CD4-positive, alpha-beta T cell treated with Interleukin-1 beta for 1 hour (primary cell): Measurements from ENCODE around the gene HIBCH.
"Not testable (repeated sequence)": the region's sequence is repeated elsewhere in the genome, so short reads cannot be mapped to it uniquely, and the experiment has no call there.

ENCODE experiments used
- DNase-seq, 2 donors: peaks; one replicate each; pipeline ENCODE4 v3.0.0-alpha.2; 2020 to 2022

HIBCH gene

GRCh38 chr2:190184460-190184859 lies 135.2 kb downstream of the HIBCH start:
- no peak for DNase-seq

- no peak for DNase-seq
These were observed 136.1 kb downstream of the HIBCH start for GRCh38 chr2:190183539-190183938.

- DNase-seq: no peak
These were observed 137.5 kb downstream of the HIBCH start for GRCh38 chr2:190182071-190182524.

DNA sequence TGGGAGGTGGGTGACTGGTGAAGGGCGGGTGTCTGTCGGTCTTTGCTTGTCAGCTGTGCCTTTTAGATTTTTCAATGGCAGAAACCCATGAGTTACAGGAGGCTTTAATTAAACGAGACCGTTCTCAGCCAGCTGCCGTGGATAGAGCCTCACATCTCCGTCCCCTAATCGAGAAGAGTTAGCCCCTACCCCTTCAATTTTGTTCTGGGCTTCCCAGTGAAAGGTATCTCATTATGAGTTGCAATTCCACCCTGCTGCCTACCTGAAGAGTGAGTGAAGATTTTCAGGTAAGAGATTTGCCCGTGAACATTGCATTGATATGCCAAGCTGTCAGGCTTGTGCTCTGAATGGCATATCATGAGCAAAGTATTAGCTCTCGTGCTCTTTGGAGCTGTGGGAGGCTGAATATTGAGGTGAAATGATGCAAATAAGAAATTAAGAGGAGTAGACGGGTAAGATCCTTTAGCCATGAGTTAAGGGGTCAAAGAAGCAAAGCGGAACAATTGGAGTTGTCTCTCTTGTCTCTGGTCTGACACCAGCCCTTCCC lies 138.4 kb downstream of the HIBCH start:
- DNase-seq: no peak

DNA sequence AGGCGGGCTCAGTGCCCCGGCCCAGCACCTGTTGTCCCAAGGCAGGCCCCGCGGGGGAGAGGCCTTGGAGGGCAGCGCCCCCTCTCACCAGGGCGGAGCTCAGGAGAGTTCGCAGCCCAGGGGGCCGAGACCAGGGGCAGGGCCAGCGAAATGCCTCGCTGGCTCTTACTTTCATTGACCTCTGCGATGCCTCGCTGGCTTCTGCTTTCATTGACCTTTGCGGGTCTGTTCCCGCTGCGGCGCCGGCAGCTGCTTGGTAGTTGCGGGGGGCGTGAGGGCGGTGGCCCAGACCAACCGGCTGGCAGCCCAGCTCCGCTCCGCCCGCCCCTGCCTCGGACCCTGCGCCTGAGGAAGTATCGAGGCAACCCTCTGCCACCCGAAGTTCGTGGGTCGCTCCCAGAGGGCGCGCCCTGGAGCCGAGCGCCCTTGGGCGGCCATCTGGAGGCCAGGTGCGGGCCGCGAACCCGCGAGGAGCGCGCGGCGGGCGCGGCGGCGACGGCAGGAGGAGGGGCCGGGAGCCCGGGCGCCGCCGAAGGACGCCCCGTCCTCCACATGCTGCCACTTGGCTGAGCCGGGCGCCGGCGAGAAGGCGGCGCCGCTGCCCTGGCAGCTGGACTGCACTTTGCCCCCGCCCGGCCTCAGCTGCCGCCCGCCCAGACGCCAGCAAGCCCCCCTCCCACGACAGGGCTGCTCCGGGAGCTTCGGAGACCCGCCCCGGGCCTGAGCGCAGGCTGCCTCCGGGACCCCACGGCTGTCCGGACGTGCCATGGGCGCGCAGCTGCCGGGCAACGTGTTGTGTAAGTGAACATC lies 139.1 kb downstream of the HIBCH start:
- DNase-seq: peak; percentile 12 to 47

DNA sequence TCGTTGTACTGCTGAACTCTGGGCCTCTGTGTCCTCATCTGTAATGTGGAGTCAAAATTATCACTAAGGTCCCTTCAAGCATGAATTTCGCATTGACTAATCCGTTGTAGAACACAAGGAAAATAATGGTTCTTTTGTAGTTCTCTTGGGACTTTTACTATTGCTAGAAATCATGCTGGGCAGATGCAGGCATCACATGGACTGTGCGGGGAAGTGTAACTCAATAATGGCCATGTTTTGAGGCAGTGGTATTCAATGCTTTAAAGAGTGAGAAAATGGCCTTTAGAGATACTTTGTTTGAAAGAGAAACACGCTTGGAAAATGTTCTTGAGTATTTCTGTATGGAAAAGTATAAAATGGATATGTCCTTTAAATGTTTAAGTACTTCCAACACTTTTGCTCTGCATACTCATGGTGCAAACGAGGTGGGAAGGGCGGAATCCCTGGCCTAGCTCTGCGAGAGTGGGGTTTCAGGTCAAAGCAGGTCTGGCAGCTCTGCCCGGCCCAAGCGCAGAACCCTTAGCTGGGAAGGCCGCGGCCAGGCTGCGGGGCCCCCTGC lies 139.8 kb downstream of the HIBCH start:
- DNase-seq: no peak

DNA sequence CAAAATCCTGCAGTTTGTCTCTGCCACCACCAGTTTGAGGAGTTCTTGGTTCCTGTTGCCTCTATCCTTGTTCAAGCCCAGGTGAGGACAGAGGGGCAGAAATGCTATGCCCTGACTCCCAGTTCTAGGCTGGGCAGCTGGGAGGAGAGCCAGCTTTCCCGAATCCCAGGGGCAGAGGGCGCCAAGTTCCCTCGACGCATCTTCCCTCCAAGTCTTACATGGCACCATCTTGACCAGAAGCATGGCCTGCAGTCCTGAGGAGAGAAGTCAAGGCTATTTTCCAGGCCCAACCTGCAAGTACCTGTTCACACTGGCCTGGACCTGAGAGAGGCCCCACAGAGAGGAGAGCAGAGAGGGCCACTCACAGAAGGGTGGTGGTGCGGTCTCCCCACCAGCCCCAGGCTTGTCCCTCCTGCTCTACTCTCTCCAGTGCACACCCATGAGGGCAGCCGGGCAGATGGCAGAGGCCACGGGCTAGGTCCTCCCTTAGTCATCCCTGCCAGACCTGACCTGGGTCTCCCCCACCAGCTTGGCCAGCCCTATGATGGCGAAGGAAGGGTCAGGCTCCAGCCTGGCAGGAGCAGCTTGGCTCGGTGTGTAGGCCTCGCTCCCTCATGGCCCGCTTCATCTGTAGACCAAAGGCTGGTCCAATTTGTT lies 141.4 kb downstream of the HIBCH start:
- DNase-seq: no peak

DNA sequence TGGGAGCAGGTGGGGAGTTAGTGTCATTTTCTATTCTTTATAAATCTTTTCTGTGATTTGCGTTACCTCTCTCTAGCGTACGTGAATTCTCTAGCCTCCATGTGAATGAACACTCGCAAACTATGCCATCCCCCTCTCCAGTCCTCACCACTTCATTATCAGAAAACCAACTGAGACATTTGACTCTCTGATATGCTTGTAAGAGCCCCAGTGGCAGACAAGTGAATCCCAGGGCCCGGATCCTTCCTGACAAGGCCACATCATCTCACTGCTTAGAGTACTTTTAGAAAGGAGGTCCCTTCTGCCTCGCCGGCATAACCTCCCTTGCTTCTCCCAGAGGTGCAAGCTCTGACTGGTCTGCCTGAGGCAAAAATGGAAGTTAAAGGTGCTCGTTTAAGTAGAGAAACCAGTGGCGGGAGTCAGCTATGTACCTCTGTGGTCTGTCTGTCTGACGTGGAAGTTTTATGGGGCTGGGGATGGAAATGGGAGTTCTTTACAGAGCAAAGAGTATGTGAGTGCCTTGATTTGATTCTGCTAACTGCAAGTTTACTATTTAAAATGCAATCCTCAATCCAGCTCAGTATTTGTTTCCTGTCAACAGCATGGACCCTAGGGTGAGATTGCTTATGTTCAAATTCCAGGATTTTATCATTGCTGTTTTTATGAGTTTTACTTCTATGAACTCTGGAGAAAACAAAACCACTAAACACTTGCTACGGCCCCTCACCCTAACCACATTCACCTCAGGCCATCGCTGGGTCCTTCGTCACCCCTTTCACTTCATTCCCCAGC lies 142.2 kb downstream of the HIBCH start:
- no peak for DNase-seq

DNA sequence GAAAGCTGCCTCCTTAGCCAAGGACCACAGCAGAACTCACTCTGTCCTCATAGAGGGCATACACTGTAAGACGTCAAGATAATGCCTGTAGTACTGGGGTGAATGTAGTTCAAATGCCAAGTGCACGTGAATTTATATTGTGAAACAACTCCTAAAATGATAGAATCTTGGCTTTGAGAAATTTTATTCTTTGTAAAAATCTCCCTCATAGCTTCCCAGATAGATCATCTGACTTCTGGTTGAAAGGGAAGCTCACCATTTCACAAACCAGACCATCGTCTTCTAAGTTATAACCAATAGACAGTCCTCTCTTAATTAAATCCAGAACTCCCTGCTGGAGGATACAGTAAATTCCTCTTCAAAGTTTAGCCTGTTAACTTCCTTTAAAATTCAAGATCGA lies 146.2 kb downstream of the HIBCH start:
- DNase-seq: no peak

- DNase-seq: no peak
These were observed 149.0 kb downstream of the HIBCH start for GRCh38 chr2:190170673-190171072.

DNA sequence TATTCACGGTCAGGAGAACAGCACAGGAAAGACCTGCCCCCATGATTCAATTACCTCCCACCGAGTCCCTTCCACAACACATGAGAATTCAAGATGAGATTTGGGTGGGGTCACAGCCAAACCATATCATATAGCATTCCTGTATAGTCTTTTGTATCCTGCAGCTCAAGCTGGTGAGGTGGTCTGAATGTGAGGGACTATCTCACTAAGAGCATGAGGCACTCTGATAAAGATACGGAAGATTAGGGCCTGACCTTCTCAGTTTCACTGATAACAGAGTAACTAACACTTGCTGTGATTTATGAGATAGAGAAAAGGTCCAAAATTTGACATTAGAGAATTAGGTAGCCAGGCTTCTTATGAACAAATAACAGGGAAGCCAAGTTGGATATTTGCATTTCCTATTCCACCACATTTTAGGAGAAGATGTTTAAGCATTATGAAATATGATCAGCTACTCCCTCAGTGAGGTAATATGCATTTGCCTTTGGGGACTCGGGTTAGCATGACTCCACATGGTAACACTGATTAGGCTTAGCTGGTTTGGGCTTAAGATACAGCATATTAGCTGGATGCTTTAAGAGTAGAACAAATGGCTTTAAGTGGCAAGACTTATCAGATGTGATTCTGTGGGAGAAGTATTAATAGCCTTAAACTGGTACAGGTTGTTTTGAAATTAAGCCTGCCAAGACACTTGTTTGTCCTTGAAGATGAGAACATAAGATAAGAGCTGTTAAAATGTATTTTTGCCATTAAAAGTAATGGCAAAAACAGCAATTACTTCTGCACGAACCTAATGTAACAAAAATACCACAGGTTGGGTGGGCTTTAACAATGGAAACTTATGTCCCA lies 150.2 kb downstream of the HIBCH start:
- DNase-seq: no peak

DNA sequence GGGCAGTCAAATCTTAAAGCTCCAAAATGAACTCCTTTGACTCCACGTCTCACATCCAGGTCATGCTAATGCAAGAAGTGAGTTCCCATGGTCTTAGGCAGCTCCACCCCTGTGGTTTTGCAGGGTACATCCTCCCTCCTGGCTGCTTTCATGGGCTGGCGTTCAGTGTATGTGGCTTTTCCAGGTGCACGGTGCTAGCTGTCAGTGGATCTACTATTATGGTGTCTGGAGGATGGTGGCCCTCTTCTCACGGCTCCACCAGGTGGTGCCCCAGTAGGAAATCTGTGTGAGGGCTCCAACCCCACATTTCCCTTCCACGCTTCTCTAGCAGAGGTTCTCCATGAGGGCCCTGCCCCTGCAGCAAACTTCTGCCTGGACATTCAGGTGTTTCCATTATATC lies 151.9 kb downstream of the HIBCH start:
- DNase-seq: no peak

DNA sequence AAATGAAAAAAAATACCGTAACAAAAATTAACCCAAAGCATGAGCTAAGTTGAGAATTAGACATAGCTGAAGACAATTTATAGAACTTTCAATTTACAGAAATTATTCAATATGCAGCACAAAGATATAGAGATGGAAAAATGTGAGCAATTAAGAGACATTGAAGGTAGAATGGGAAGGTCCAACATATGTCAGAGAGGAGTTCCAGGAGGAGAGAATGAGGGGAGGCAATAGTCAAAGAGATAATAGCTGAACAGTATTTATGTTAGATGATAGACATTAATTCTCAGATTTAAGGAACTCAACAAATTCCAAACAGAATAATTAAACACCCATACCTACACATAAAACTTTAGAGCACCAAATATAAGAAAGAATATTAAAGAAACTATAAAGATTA lies 154.1 kb downstream of the HIBCH start:
- DNase-seq: no peak

DNA sequence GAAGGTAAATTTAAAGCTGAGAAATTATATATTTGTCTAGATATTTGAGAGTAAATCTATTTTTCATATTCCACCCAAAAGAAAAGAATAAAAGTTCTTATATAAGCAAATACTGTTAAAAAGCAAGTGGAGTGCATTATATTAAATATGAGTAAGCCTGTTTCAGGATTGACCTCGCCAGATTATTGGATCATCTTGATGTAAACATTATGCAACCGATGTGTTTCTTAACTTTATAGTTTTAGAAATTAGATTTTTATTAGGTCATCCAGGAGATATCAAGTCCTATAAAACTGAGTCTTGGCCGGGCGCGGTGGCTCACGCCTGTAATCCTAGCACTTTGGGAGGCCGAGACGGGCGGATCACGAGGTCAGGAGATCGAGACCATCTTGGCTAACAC lies 156.8 kb downstream of the HIBCH start:
- no peak for DNase-seq

DNA sequence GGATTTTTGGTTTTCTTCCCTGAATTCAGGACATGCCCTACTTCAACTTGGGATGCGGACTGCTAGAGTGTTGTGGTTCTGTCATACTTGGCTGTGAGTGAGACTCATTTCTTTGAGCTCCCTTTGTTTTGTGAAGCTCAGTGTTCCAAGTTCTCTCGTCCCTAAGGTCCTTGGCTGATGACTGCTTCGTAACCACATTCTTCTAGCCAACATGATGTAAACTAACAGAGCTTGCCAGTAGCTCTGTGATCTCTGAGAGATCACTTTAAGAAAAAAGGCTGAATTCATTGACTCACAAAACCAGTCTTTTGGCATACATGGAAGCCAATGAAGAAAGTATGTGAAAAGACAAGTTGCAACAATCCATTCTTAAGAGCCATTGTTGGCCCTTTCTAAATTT lies 160.2 kb downstream of the HIBCH start:
- DNase-seq: no peak

GRCh38 chr2:190158798-190159434 lies 160.7 kb downstream of the HIBCH start:
- no peak for DNase-seq

DNA sequence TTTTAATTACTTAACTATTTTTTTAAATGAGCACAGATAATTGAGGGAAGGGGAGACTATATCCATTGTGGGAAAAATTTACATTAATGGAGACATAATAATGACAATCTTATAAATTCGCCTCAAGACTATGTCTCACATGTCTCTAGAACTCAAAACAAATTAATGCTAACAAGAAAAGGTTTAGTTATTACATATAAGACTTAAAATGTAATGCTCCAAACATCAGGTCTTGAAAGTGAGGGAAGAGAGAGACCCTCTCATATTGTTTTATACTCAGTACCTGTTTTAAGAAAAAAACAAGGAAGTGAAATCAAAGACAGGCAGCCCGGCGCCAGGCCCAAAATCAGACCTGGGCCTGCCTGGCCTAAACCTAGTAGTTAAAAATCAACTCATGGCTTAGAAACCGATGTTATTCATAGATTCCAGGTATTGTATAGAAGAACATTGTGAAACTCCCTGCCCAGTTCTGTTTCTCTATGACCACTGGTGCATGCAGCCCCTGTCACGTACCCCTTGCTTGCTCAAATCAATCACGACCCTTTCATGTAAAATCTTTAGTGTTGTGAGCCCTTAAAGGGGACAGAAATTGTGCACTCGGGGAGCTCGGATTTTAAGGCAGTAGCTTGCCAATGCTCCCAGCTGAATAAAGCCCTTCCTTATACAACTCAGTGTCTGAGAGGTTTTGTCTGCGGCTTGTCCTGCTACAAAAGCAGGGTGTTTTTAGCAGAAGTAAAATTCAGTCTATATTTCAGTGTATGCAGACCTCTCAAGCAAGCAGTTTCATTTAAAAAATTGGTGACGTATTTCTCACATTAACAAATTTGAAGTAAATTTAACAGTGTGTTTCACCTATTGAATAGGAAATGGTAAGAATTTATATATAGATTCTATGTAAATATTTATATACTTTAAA lies 161.8 kb downstream of the HIBCH start:
- DNase-seq: not testable (repeated sequence)

- DNase-seq: no peak
These were observed 163.0 kb downstream of the HIBCH start for GRCh38 chr2:190156530-190157212.
